ENCODE data around the gene HCN3. TPM values are rescaled to one million over a fixed set of nuclear protein-coding genes. Genes with fewer than 3 reads are reported as not detected.
"Not testable (repeated sequence)": the region's sequence is repeated elsewhere in the genome, so short reads cannot be mapped to it uniquely, and the experiment has no call there.

HCN3 gene
- total and polyA plus RNA-seq, 3 experiments from 2014 or later = 0.18 to 3.7 (median 3.2) TPM

GRCh38 chr1:155285631-155286044 lies 8.4 kb downstream of the HCN3 start:
- Histone ChIP-seq H3K36me3 (ENCODE audit: insufficient read depth, low read length) (no peaks in the 10 kb centered on the region), H3K27me3 (ENCODE audit: insufficient read depth, low read length, poor library complexity, severe bottlenecking) (no peaks in the 10 kb centered on the region), H3K27ac (ENCODE audit: low read depth, low read length) (no peak overlapping the region), H3K4me1 (ENCODE audit: insufficient read depth, low read length) (no peaks in the 10 kb centered on the region), H3K4me3 (ENCODE audit: low read length) (no peak overlapping the region), H3K9me3 (ENCODE audit: low read length) (no peaks in the 10 kb centered on the region)
- ChIA-PET POLR2A (no interaction called here), CTCF (interaction anchor here (1.5 kb wide), 1 partner anchor 35 kb away, joined by 3 read pairs; no protein-coding TSS in a partner anchor)
- peak overlapping the region in 1 of 8 donors; percentile 36 for H3K27ac Mint-ChIP-seq
- no peak for DNase-seq
- peaks cover 4 to 5% of the 10 kb centered on the region in 2 donors for H3K27me3 Mint-ChIP-seq
- H3K4me1 Mint-ChIP-seq = no peaks in the 10 kb centered on the region
- H3K9me3 Mint-ChIP-seq = no peaks in the 10 kb centered on the region
- H3K36me3 Mint-ChIP-seq = no peaks in the 10 kb centered on the region
- H3K4me3 Mint-ChIP-seq = no peak overlapping the region

- Histone ChIP-seq H3K36me3 (ENCODE audit: insufficient read depth, low read length) (no peaks in the 10 kb centered on the region), H3K9me3 (ENCODE audit: low read length) (no peaks in the 10 kb centered on the region), H3K4me3 (ENCODE audit: low read length) (no peak overlapping the region), H3K4me1 (ENCODE audit: insufficient read depth, low read length) (no peaks in the 10 kb centered on the region), H3K27me3 (ENCODE audit: insufficient read depth, low read length, poor library complexity, severe bottlenecking) (no peaks in the 10 kb centered on the region), H3K27ac (ENCODE audit: low read depth, low read length) (no peak overlapping the region)
- Mint-ChIP-seq H3K27me3 (peaks cover 4 to 7% of the 10 kb centered on the region in 2 donors), H3K4me3 (no peak overlapping the region), H3K9me3 (no peaks in the 10 kb centered on the region), H3K27ac (no peak overlapping the region), H3K4me1 (no peaks in the 10 kb centered on the region), H3K36me3 (no peaks in the 10 kb centered on the region)
- ChIA-PET CTCF (interaction anchor here (1.5 kb wide), 1 partner anchor 36 kb away, joined by 3 read pairs; no protein-coding TSS in a partner anchor), POLR2A (no interaction called here)
- no peak for DNase-seq
Measured at GRCh38 chr1:155286544-155286943, 9.3 kb downstream of the HCN3 start.

DNA sequence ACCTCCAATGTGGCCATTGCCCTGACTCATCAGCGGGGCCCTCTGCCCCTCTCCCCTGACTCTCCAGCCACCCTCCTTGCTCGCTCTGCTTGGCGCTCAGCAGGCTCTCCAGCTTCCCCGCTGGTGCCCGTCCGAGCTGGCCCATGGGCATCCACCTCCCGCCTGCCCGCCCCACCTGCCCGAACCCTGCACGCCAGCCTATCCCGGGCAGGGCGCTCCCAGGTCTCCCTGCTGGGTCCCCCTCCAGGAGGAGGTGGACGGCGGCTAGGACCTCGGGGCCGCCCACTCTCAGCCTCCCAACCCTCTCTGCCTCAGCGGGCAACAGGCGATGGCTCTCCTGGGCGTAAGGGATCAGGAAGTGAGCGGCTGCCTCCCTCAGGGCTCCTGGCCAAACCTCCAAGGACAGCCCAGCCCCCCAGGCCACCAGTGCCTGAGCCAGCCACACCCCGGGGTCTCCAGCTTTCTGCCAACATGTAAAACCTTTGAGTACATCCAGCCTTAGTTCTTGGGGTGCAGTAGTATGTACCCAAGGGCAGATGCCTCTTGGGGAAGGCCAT lies 10.8 kb downstream of the HCN3 start:
- Histone ChIP-seq H3K9me3 (ENCODE audit: low read length) (no peaks in the 10 kb centered on the region), H3K27ac (ENCODE audit: low read depth, low read length) (no peak overlapping the region), H3K27me3 (ENCODE audit: insufficient read depth, low read length, poor library complexity, severe bottlenecking) (no peaks in the 10 kb centered on the region), H3K4me1 (ENCODE audit: insufficient read depth, low read length) (no peaks in the 10 kb centered on the region), H3K36me3 (ENCODE audit: insufficient read depth, low read length) (no peaks in the 10 kb centered on the region), H3K4me3 (ENCODE audit: low read length) (no peak overlapping the region)
- H3K4me1 Mint-ChIP-seq = no peaks in the 10 kb centered on the region
- H3K9me3 Mint-ChIP-seq = no peaks in the 10 kb centered on the region
- ChIA-PET POLR2A (no interaction called here), CTCF (no interaction called here)
- H3K27me3 Mint-ChIP-seq = peaks cover 4 to 9% of the 10 kb centered on the region in 2 donors
- no peak for DNase-seq
- no peaks in the 10 kb centered on the region for H3K36me3 Mint-ChIP-seq
- no peak overlapping the region for H3K4me3 Mint-ChIP-seq
- H3K27ac Mint-ChIP-seq = no peak overlapping the region

DNA sequence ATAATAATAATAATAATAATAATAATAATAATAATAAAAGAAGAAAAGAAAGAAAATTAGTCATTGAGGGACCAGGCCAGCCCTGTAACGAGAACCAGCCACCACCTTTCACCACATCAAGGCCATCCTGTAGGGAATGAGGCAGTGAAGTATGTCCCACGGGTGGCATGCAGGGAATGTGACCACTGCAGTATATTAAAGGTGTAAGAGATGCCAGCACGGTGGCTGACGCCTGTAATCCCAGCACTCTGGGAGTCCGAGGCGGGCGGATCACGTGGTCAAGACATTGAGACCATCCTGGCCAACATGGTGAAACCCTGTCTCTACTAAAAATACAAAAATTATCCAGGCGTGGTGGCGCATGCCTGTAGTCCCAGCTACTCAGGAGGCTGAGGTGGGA lies 13.7 kb downstream of the HCN3 start:
- H3K4me3 Mint-ChIP-seq; H3K9me3 Mint-ChIP-seq; H3K4me1 ChIP-seq (ENCODE audit: insufficient read depth, low read length); CTCF ChIA-PET; H3K9me3 ChIP-seq (ENCODE audit: low read length); H3K27ac ChIP-seq (ENCODE audit: low read depth, low read length); H3K36me3 Mint-ChIP-seq; H3K4me1 Mint-ChIP-seq; POLR2A ChIA-PET; H3K36me3 ChIP-seq (ENCODE audit: insufficient read depth, low read length); DNase-seq; H3K27me3 ChIP-seq (ENCODE audit: insufficient read depth, low read length, poor library complexity, severe bottlenecking); H3K4me3 ChIP-seq (ENCODE audit: low read length): not testable (repeated sequence)
- peaks cover 21 to 23% of the 10 kb centered on the region in 2 donors for H3K27me3 Mint-ChIP-seq
- peak overlapping the region in 1 of 8 donors; percentile 77 for H3K27ac Mint-ChIP-seq

DNA sequence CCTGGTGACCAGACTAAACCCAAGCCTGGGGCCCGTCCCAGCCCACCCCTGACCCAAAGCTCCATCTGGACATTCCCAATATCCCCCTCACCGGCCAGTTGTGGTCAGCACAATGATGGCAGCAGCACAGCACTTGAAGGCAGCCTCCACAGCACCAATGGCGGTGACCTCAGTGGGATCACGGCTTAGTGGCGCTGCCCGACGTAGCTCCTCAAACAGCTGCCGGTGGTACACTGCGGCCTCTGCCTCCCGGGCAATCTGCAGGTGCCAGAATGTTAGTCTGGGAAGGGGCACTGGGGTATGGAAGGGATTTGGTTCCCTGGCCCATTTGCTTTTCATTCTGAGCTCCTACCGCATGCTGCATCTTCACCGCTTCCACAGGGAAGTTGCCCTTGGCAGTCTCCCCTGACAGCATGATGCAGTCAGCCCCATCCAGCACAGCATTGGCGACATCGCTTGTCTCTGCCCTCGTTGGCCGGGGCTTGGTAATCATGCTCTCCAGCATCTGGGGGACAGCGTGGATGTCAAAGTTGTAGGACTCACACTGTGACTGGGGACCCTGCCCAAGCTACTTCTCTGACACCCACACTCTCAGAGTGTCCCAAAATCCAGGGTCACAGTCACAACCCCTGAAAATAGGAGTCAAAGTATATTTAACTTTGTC lies 16.0 kb downstream of the HCN3 start:
- Histone ChIP-seq H3K27ac (ENCODE audit: low read depth, low read length) (no peak overlapping the region), H3K36me3 (ENCODE audit: insufficient read depth, low read length) (no peaks in the 10 kb centered on the region), H3K4me3 (ENCODE audit: low read length) (no peak overlapping the region), H3K4me1 (ENCODE audit: insufficient read depth, low read length) (no peaks in the 10 kb centered on the region), H3K27me3 (ENCODE audit: insufficient read depth, low read length, poor library complexity, severe bottlenecking) (no peaks in the 10 kb centered on the region), H3K9me3 (ENCODE audit: low read length) (no peaks in the 10 kb centered on the region)
- Mint-ChIP-seq H3K4me1 (peaks cover 0 to 5% (median 3%) of the 10 kb centered on the region in 3 donors), H3K27ac (no peak overlapping the region), H3K27me3 (peaks cover 30 to 37% of the 10 kb centered on the region in 2 donors), H3K36me3 (no peaks in the 10 kb centered on the region), H3K4me3 (no peak overlapping the region), H3K9me3 (no peaks in the 10 kb centered on the region)
- DNase-seq = no peak
- POLR2A ChIA-PET = no interaction called here
- CTCF ChIA-PET = no interaction called here

DNA sequence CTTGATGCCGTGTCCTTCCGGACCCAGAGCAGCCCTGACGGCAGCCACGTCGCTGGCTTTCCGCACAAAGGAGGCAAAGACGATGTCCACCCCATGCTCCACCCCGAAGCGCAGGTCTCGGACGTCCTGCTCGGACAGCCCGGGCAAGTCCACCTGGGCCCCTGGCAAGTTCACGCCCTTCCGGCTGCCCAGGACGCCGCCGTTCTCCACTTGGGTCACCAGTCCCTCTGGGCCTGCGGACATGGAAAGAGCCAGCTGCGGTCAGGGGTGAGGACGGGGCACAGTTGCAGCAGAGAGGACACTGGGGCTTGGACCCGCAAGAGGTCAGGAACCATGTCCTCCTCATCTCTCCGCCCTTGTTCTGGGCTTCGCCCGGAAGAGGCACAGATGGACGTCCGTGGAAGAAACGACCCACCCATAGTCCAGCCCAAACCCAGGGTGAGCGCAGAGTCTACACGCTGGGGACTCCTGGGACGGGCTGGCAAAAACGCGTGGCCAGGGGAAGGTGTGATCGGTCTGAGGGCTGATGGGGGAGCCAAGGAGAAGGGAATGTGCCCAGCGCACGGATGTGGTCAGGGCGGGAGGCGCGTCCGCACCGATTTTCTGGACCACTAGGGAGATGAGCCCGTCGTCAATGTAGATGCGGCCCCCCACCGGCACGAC lies 17.4 kb downstream of the HCN3 start:
- CTCF ChIA-PET = interaction anchor here (1.6 kb wide), 1 partner anchor 22 kb away, joined by 3 read pairs; no protein-coding TSS in a partner anchor

DNA sequence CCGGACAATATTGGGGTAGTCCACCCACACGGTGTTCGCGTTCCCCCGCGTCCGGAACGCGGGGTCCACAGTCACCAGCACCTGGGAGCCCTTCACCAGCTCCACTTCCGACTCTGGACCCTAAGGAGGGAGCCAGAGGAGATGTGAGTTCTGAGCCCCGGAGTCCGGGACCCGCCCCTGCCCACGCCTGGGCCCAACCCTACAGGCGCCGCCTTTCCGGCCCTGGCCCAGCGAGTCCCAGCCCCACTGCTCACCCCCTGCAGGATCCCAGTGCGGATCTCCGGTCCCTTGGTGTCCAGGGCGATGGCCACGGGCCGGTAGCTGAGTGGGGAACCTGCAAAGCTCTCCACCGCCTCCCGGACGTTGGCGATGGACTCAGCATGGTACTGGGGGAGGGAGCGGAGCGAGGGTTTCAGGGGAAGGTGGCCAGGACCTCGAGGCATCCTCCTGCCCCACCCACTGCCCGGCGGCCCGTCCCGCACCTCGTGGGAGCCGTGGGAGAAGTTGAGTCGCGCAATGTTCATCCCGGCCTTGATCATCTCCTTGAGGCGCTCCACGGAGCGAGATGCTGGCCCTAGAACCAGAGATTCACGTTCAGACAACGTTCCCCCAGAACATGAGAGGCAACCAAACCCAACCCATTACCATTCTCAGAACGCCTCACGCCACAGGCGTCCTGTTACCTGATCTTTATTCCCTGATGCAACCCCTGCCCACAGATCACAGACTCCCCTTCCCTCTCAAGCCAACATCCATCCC lies 18.1 kb downstream of the HCN3 start:
- H3K27me3 Mint-ChIP-seq = peaks cover 29 to 33% of the 10 kb centered on the region in 2 donors
- CTCF ChIA-PET = interaction anchor here (1.6 kb wide), 1 partner anchor 21 kb away, joined by 3 read pairs; no protein-coding TSS in a partner anchor
- POLR2A ChIA-PET = no interaction called here

More for the DNA sequence above, 17.4 kb downstream of the HCN3 start:
- DNase-seq = no peak
- no peak overlapping the region for H3K27ac ChIP-seq (ENCODE audit: low read depth, low read length)
- no peaks in the 10 kb centered on the region for H3K9me3 ChIP-seq (ENCODE audit: low read length)
- no peak overlapping the region for H3K4me3 ChIP-seq (ENCODE audit: low read length)
- no peaks in the 10 kb centered on the region for H3K9me3 Mint-ChIP-seq
- H3K36me3 Mint-ChIP-seq = no peaks in the 10 kb centered on the region
- H3K36me3 ChIP-seq (ENCODE audit: insufficient read depth, low read length) = no peaks in the 10 kb centered on the region
- H3K27me3 ChIP-seq (ENCODE audit: insufficient read depth, low read length, poor library complexity, severe bottlenecking) = no peaks in the 10 kb centered on the region
- peaks cover 0 to 5% (median 3%) of the 10 kb centered on the region in 3 donors for H3K4me1 Mint-ChIP-seq
- H3K4me1 ChIP-seq (ENCODE audit: insufficient read depth, low read length) = no peaks in the 10 kb centered on the region
- no peak overlapping the region for H3K4me3 Mint-ChIP-seq
- POLR2A ChIA-PET = no interaction called here
- no peak overlapping the region for H3K27ac Mint-ChIP-seq
- H3K27me3 Mint-ChIP-seq = peaks cover 30 to 37% of the 10 kb centered on the region in 2 donors

GRCh38 chr1:155295942-155296267 lies 18.6 kb downstream of the HCN3 start:
- H3K4me1 Mint-ChIP-seq = peaks cover 0 to 5% (median 3%) of the 10 kb centered on the region in 3 donors
- H3K36me3 Mint-ChIP-seq = no peaks in the 10 kb centered on the region
- no peak overlapping the region for H3K27ac Mint-ChIP-seq
- DNase-seq = no peak
- no peaks in the 10 kb centered on the region for H3K36me3 ChIP-seq (ENCODE audit: insufficient read depth, low read length)
- no peaks in the 10 kb centered on the region for H3K27me3 ChIP-seq (ENCODE audit: insufficient read depth, low read length, poor library complexity, severe bottlenecking)
- no peak overlapping the region for H3K4me3 Mint-ChIP-seq
- ChIA-PET POLR2A (no interaction called here), CTCF (interaction anchor here (1.6 kb wide), 1 partner anchor 20 kb away, joined by 3 read pairs; no protein-coding TSS in a partner anchor)
- no peaks in the 10 kb centered on the region for H3K4me1 ChIP-seq (ENCODE audit: insufficient read depth, low read length)
- H3K9me3 Mint-ChIP-seq = no peaks in the 10 kb centered on the region
- H3K27ac ChIP-seq (ENCODE audit: low read depth, low read length) = no peak overlapping the region
- no peak overlapping the region for H3K4me3 ChIP-seq (ENCODE audit: low read length)
- no peaks in the 10 kb centered on the region for H3K9me3 ChIP-seq (ENCODE audit: low read length)
- H3K27me3 Mint-ChIP-seq = peaks cover 26 to 33% of the 10 kb centered on the region in 2 donors

More for the DNA sequence above, 18.1 kb downstream of the HCN3 start:
- no peaks in the 10 kb centered on the region for H3K9me3 ChIP-seq (ENCODE audit: low read length)
- H3K4me1 ChIP-seq (ENCODE audit: insufficient read depth, low read length) = no peaks in the 10 kb centered on the region
- H3K4me3 Mint-ChIP-seq = no peak overlapping the region
- no peaks in the 10 kb centered on the region for H3K27me3 ChIP-seq (ENCODE audit: insufficient read depth, low read length, poor library complexity, severe bottlenecking)
- DNase-seq = no peak
- no peak overlapping the region for H3K4me3 ChIP-seq (ENCODE audit: low read length)
- H3K36me3 Mint-ChIP-seq = no peaks in the 10 kb centered on the region
- H3K36me3 ChIP-seq (ENCODE audit: insufficient read depth, low read length) = no peaks in the 10 kb centered on the region
- H3K27ac ChIP-seq (ENCODE audit: low read depth, low read length) = no peak overlapping the region
- no peaks in the 10 kb centered on the region for H3K9me3 Mint-ChIP-seq
- H3K27ac Mint-ChIP-seq = no peak overlapping the region
- peaks cover 0 to 5% (median 3%) of the 10 kb centered on the region in 3 donors for H3K4me1 Mint-ChIP-seq

All from CD8-positive, alpha-beta memory T cell (primary cell).